Ishikawa (cell line): ENCODE measurements around the gene FGD2.

Experiments
- CEBPB ChIP-seq: IDR thresholded peaks from 2 replicates; pipeline ENCODE4 v1.6.1; 2012
- TAF1 ChIP-seq: IDR thresholded peaks from 2 replicates; pipeline ENCODE4 v1.6.1; 2012; ENCODE audit warnings: low read depth, mild to moderate bottlenecking
- TCF12 ChIP-seq: IDR thresholded peaks from 2 replicates; pipeline ENCODE4 v1.6.1; 2012; ENCODE audit warnings: low read depth
- TEAD4 ChIP-seq: IDR thresholded peaks from 2 replicates; pipeline ENCODE4 v1.6.1; 2012
- YY1 ChIP-seq: IDR thresholded peaks from 2 replicates; pipeline ENCODE4 v1.6.1; 2012; ENCODE audit warnings: low read depth
- ZBTB7A ChIP-seq: IDR thresholded peaks from 2 replicates; pipeline ENCODE4 v1.6.1; 2012; ENCODE audit warnings: low read depth
- TF ChIP-seq, protein P1 (sequence below): IDR thresholded peaks from 2 replicates; pipeline ENCODE4 v1.6.1; 2012
- TF ChIP-seq, protein P2 (sequence below): IDR thresholded peaks from 2 replicates; pipeline ENCODE4 v1.6.1; 2012
- TF ChIP-seq, protein P3 (sequence below): IDR thresholded peaks from 2 replicates; pipeline ENCODE4 v1.6.1; 2012; ENCODE audit warnings: low read depth, mild to moderate bottlenecking

DNA sequence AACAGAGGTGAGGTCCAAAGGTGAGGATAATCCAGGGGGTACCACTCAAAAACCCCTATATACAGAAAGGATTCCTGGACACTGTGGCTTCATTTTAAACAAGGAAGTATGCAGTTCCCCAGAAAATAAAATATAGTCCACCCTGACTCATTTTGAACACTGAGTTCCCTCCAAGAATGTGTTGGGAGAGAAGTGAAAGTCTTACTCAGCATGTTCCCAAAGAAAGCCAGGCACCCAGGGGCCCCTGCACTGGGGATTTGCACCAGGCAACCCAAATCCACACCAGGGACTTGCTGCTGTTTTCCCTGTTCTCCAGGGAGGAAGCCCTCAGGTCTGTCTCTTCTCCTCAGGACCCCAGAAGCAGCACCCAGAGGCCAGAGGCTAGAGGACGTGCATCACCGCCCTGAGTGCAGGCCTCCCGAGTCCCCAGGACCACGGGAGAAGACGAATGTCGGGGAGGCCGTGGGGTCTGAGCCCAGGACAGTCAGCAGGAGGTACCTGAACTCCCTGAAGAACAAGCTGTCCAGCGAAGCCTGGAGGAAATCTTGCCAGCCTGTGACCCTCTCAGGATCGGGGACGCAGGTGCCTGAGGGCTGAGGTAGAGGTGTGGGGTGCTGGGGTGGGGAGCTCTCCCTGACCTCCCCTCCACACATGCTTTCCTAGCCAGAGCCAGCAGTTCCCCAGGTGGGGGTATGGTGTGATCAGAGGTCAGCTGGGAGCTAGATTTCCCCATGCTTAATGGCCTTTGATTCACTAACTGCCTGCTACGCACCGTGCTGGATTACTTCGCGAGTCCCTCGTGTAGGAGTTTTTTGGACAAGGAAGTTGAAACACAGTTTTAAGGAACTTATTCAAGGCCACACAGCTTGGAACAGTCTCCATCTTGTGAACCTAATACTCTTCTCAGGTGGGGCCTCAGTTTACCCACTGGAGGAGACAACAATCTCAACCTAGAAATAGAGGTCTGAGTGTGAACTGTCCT, 3.3 kb downstream of the FGD2 start:
- no peak for TF ChIP-seq TEAD4
- TF ChIP-seq, protein P1, sequence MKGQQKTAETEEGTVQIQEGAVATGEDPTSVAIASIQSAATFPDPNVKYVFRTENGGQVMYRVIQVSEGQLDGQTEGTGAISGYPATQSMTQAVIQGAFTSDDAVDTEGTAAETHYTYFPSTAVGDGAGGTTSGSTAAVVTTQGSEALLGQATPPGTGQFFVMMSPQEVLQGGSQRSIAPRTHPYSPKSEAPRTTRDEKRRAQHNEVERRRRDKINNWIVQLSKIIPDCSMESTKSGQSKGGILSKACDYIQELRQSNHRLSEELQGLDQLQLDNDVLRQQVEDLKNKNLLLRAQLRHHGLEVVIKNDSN, result no peak
- TF ChIP-seq, protein P2, sequence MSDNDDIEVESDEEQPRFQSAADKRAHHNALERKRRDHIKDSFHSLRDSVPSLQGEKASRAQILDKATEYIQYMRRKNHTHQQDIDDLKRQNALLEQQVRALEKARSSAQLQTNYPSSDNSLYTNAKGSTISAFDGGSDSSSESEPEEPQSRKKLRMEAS, result no peak
- TF ChIP-seq TAF1, result no peak
- no peak for TF ChIP-seq CEBPB
- TF ChIP-seq YY1, result no peak
- no peak for TF ChIP-seq ZBTB7A
- no peak for TF ChIP-seq TCF12
- TF ChIP-seq, protein P3, sequence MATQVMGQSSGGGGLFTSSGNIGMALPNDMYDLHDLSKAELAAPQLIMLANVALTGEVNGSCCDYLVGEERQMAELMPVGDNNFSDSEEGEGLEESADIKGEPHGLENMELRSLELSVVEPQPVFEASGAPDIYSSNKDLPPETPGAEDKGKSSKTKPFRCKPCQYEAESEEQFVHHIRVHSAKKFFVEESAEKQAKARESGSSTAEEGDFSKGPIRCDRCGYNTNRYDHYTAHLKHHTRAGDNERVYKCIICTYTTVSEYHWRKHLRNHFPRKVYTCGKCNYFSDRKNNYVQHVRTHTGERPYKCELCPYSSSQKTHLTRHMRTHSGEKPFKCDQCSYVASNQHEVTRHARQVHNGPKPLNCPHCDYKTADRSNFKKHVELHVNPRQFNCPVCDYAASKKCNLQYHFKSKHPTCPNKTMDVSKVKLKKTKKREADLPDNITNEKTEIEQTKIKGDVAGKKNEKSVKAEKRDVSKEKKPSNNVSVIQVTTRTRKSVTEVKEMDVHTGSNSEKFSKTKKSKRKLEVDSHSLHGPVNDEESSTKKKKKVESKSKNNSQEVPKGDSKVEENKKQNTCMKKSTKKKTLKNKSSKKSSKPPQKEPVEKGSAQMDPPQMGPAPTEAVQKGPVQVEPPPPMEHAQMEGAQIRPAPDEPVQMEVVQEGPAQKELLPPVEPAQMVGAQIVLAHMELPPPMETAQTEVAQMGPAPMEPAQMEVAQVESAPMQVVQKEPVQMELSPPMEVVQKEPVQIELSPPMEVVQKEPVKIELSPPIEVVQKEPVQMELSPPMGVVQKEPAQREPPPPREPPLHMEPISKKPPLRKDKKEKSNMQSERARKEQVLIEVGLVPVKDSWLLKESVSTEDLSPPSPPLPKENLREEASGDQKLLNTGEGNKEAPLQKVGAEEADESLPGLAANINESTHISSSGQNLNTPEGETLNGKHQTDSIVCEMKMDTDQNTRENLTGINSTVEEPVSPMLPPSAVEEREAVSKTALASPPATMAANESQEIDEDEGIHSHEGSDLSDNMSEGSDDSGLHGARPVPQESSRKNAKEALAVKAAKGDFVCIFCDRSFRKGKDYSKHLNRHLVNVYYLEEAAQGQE, result no peak
